22Rv1 (cell line): ENCODE data around the gene SLC4A3.

Experiments
- ZFX ChIP-seq: fragments of 450-650 bp; IDR thresholded peaks from 2 replicates; pipeline ENCODE4 v1.6.1; 2017; ENCODE audit warnings: antibody characterized with exemption, borderline replicate concordance
- TF ChIP-seq, protein P1 (sequence below): fragments of 450-650 bp; IDR thresholded peaks from 2 replicates; pipeline ENCODE4 v1.5.1; 2017; ENCODE audit warnings: mild to moderate bottlenecking

DNA sequence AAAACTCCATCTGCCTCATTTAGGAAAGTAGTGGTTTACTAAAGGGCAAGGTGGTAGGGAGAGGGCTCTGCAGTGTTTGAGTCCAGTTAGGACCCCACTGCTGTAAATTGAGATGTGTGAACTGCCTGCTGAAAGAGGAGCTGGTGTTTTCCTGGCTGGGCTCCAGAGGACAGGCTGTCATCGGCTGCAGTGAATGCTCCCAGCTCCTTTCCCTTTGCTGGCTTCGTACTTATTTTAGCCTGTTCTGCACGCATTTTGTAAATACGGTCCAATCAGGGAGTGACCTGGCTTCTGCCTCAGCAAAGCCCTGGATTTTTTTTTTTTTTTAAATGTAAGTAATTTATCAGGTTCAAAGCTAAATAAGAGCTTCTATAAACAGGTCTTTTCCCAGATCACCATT lies 37.5 kb downstream of the SLC4A3 start:
- TF ChIP-seq, protein P1, sequence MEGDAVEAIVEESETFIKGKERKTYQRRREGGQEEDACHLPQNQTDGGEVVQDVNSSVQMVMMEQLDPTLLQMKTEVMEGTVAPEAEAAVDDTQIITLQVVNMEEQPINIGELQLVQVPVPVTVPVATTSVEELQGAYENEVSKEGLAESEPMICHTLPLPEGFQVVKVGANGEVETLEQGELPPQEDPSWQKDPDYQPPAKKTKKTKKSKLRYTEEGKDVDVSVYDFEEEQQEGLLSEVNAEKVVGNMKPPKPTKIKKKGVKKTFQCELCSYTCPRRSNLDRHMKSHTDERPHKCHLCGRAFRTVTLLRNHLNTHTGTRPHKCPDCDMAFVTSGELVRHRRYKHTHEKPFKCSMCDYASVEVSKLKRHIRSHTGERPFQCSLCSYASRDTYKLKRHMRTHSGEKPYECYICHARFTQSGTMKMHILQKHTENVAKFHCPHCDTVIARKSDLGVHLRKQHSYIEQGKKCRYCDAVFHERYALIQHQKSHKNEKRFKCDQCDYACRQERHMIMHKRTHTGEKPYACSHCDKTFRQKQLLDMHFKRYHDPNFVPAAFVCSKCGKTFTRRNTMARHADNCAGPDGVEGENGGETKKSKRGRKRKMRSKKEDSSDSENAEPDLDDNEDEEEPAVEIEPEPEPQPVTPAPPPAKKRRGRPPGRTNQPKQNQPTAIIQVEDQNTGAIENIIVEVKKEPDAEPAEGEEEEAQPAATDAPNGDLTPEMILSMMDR = no peak
- TF ChIP-seq ZFX = no peak
